Measurements from ENCODE around the gene CDK19. TPM values are rescaled to one million over a fixed set of nuclear protein-coding genes. Genes with fewer than 3 reads are reported as not detected.
"Not testable (repeated sequence)": the region's sequence is repeated elsewhere in the genome, so short reads cannot be mapped to it uniquely, and the experiment has no call there.

The CDK19 gene
- total and polyA plus RNA-seq, 2 donors (not counting 1 experiment from before 2014, with no cell fraction given) = 11.2 to 11.3 TPM

DNA sequence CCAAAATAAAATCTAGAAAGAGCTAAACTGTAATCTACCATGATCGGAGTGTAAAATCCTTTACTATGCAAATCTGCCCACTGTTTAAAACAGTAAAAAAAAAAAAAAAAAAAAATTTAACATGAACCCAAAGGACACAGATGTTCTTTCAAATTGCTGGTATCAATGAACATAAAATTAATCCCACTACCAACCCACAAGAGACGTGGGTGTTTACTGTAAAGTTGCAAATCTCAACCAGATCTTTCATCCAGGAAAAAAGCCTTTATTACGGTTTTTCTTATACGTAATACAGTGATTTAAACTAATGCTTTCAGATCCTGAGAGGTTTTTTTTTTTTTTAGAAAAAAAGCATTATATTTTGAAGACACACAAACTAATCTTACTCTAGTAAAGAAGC lies 2.5 kb downstream of the CDK19 start:
- Histone ChIP-seq H3K4me3 (replicated peaks in 1 of 4; ENCODE audit: control extremely low read depth in 1 of 4, insufficient read depth in 1 of 4, low read depth in 3 of 4, low read length in 4 of 4) (no peak overlapping the region), H3K79me2 (ENCODE audit: control insufficient read depth, insufficient read depth, low read length) (peaks cover 24% of the 10 kb centered on the region), H3K27ac (ENCODE audit: insufficient read depth, low read length) (no peak overlapping the region), H3K4me1 (ENCODE audit: control insufficient read depth, extremely low read depth, insufficient read depth, low read length) (peaks cover 9% of the 10 kb centered on the region), H2AFZ (ENCODE audit: low read length) (no peak overlapping the region), H4K20me1 (ENCODE audit: control insufficient read depth, extremely low read depth, insufficient read depth, low read length) (no peaks in the 10 kb centered on the region), H3K9ac (ENCODE audit: insufficient read depth, low read length) (no peak overlapping the region), H3K27me3 (ENCODE audit: control insufficient read depth, insufficient read depth, low read length) (no peaks in the 10 kb centered on the region), H3K9me3 (ENCODE audit: control insufficient read depth, insufficient read depth, low read depth, low read length) (no peaks in the 10 kb centered on the region), H3K4me2 (ENCODE audit: extremely low read depth, insufficient read depth, low read length) (no peak overlapping the region), H3K36me3 (ENCODE audit: control insufficient read depth, insufficient read depth, low read length) (no peaks in the 10 kb centered on the region)
- DNase-seq (ENCODE audit: low read depth in 2 of 2) = no peak
- TF ChIP-seq, protein P1, sequence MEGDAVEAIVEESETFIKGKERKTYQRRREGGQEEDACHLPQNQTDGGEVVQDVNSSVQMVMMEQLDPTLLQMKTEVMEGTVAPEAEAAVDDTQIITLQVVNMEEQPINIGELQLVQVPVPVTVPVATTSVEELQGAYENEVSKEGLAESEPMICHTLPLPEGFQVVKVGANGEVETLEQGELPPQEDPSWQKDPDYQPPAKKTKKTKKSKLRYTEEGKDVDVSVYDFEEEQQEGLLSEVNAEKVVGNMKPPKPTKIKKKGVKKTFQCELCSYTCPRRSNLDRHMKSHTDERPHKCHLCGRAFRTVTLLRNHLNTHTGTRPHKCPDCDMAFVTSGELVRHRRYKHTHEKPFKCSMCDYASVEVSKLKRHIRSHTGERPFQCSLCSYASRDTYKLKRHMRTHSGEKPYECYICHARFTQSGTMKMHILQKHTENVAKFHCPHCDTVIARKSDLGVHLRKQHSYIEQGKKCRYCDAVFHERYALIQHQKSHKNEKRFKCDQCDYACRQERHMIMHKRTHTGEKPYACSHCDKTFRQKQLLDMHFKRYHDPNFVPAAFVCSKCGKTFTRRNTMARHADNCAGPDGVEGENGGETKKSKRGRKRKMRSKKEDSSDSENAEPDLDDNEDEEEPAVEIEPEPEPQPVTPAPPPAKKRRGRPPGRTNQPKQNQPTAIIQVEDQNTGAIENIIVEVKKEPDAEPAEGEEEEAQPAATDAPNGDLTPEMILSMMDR (conservative IDR thresholded peaks at IDR 0.05 in 1 of 2, IDR thresholded peaks at IDR 0.05 in 1 of 2; ENCODE audit: low read depth in 1 of 2, low read length in 2 of 2) = no peak
- TF ChIP-seq EZH2 (IDR thresholded peaks at IDR 0.05; ENCODE audit: low read length, missing control alignments) = no peak

DNA sequence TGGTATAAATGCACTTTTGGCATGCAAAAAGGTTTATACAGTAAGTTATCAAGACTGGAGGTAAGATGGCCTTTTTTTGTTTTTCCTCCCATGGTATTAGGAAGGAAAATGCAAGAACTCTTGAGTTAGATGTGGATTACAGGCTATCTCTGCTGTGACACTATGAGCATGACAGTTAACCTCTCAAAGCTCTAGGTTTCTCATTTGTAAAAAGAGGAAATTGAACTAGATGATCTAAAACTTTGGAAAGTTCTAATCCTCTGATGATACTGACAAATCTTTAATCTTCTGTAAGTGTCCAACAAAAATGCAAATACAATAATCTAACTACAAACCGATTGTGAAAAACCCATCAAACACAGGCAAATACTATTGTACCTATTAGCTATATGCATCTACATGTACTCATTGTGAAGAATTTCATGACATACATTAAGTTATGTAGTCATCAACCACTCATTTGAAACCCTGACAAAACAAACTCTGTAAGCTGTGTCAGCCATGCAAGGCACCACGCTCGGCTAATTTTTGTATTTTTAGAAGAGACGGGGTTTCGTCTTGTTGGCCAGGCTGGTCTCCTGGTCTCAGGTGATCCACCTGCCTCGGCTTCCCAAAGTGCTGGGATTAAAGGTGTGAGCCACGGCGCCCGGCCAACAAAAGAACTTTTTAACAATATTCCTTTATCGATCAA lies 4.2 kb downstream of the CDK19 start:
- TF ChIP-seq, protein P1 (conservative IDR thresholded peaks at IDR 0.05 in 1 of 2, IDR thresholded peaks at IDR 0.05 in 1 of 2; ENCODE audit: low read depth in 1 of 2, low read length in 2 of 2) = no peak
- TF ChIP-seq EZH2 (IDR thresholded peaks at IDR 0.05; ENCODE audit: low read length, missing control alignments) = no peak
- no peak overlapping the region for H3K27ac ChIP-seq (ENCODE audit: insufficient read depth, low read length)
- no peaks in the 10 kb centered on the region for H3K4me1 ChIP-seq (ENCODE audit: control insufficient read depth, extremely low read depth, insufficient read depth, low read length)
- H3K79me2 ChIP-seq (ENCODE audit: control insufficient read depth, insufficient read depth, low read length) = peaks cover 24% of the 10 kb centered on the region
- DNase-seq (ENCODE audit: low read depth in 2 of 2) = no peak
- H2AFZ ChIP-seq (ENCODE audit: low read length) = no peak overlapping the region
- no peaks in the 10 kb centered on the region for H3K27me3 ChIP-seq (ENCODE audit: control insufficient read depth, insufficient read depth, low read length)
- no peaks in the 10 kb centered on the region for H4K20me1 ChIP-seq (ENCODE audit: control insufficient read depth, extremely low read depth, insufficient read depth, low read length)
- H3K9me3 ChIP-seq (ENCODE audit: control insufficient read depth, insufficient read depth, low read depth, low read length) = no peaks in the 10 kb centered on the region
- H3K4me3 ChIP-seq (replicated peaks in 1 of 4; ENCODE audit: control extremely low read depth in 1 of 4, insufficient read depth in 1 of 4, low read depth in 3 of 4, low read length in 4 of 4) = no peak overlapping the region
- no peak overlapping the region for H3K4me2 ChIP-seq (ENCODE audit: extremely low read depth, insufficient read depth, low read length)
- H3K36me3 ChIP-seq (ENCODE audit: control insufficient read depth, insufficient read depth, low read length) = no peaks in the 10 kb centered on the region
- no peak overlapping the region for H3K9ac ChIP-seq (ENCODE audit: insufficient read depth, low read length)

DNA sequence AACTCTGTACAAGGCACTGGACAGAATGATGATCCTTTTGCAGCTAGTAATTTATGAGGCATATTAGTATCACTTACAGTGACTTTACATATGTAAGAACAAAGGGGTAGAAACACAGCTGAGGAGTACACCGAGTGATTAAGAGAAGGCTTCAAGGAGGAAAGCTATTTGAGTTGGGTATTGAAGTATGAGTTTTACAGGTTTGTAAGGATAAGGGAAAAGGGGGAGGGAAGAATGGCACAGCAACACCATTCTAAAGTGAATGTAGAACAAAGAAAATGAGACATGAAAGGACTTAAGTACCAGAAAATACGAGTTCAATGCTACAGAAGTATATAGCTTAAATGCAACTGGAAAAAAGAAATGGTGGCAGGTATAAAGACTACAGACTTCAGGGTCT lies 5.5 kb downstream of the CDK19 start:
- Histone ChIP-seq H3K27ac (ENCODE audit: insufficient read depth, low read length) (no peak overlapping the region), H3K79me2 (ENCODE audit: control insufficient read depth, insufficient read depth, low read length) (peaks cover 22% of the 10 kb centered on the region), H3K9me3 (ENCODE audit: control insufficient read depth, insufficient read depth, low read depth, low read length) (no peaks in the 10 kb centered on the region), H2AFZ (ENCODE audit: low read length) (no peak overlapping the region), H3K9ac (ENCODE audit: insufficient read depth, low read length) (no peak overlapping the region), H3K4me2 (ENCODE audit: extremely low read depth, insufficient read depth, low read length) (no peak overlapping the region), H3K27me3 (ENCODE audit: control insufficient read depth, insufficient read depth, low read length) (no peaks in the 10 kb centered on the region), H4K20me1 (ENCODE audit: control insufficient read depth, extremely low read depth, insufficient read depth, low read length) (no peaks in the 10 kb centered on the region), H3K36me3 (ENCODE audit: control insufficient read depth, insufficient read depth, low read length) (no peaks in the 10 kb centered on the region), H3K4me3 (replicated peaks in 1 of 4; ENCODE audit: control extremely low read depth in 1 of 4, insufficient read depth in 1 of 4, low read depth in 3 of 4, low read length in 4 of 4) (no peak overlapping the region), H3K4me1 (ENCODE audit: control insufficient read depth, extremely low read depth, insufficient read depth, low read length) (no peaks in the 10 kb centered on the region)
- DNase-seq (ENCODE audit: low read depth in 2 of 2) = no peak
- no peak for TF ChIP-seq EZH2 (IDR thresholded peaks at IDR 0.05; ENCODE audit: low read length, missing control alignments)
- TF ChIP-seq, protein P1 (conservative IDR thresholded peaks at IDR 0.05 in 1 of 2, IDR thresholded peaks at IDR 0.05 in 1 of 2; ENCODE audit: low read depth in 1 of 2, low read length in 2 of 2) = no peak

DNA sequence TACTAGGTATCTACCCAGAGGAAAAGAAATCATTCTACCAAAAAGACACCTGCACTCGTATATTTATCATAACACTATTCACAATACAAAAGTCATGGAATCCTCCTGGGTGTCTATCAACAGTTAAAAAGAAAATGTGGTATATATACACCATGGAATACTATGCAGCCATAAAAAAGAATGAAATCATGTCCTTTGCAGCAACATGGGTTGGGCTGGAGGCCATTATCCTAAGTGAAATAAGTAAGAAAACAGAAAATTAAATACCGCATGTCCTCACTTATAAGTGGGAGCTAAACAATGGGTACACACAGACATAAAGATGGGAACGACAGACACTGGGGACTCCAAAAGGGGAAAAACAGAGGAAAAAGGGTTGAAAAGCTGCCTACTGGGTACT lies 13.1 kb downstream of the CDK19 start:
- H3K4me3 ChIP-seq (replicated peaks in 1 of 4; ENCODE audit: control extremely low read depth in 1 of 4, insufficient read depth in 1 of 4, low read depth in 3 of 4, low read length in 4 of 4); H3K36me3 ChIP-seq (ENCODE audit: control insufficient read depth, insufficient read depth, low read length); H3K4me2 ChIP-seq (ENCODE audit: extremely low read depth, insufficient read depth, low read length); H3K27ac ChIP-seq (ENCODE audit: insufficient read depth, low read length); H3K9ac ChIP-seq (ENCODE audit: insufficient read depth, low read length); H3K27me3 ChIP-seq (ENCODE audit: control insufficient read depth, insufficient read depth, low read length); H3K79me2 ChIP-seq (ENCODE audit: control insufficient read depth, insufficient read depth, low read length); DNase-seq (ENCODE audit: low read depth in 2 of 2); H2AFZ ChIP-seq (ENCODE audit: low read length); H4K20me1 ChIP-seq (ENCODE audit: control insufficient read depth, extremely low read depth, insufficient read depth, low read length); H3K4me1 ChIP-seq (ENCODE audit: control insufficient read depth, extremely low read depth, insufficient read depth, low read length); H3K9me3 ChIP-seq (ENCODE audit: control insufficient read depth, insufficient read depth, low read depth, low read length): not testable (repeated sequence)
